NCI-H69 (cell line): ENCODE measurements around the gene AKAP8L.
"Not testable (repeated sequence)": the region's sequence is repeated elsewhere in the genome, so short reads cannot be mapped to it uniquely, and the experiment has no call there.

Experiments used
- DNase-seq: peaks from one replicate; lab custom pipeline; 2025; lab: John Stamatoyannopoulos, UW

Gene AKAP8L

GRCh38 chr19:15379083-15379998 lies 39.4 kb downstream of the AKAP8L start, which contains the start of gene AKAP8:
TSS of gene AKAP8 (minus strand) at chr19:15379787. CDS start at chr19:15379731, 56 bp downstream.
- peak; percentile 99 for DNase-seq

- peak; percentile 61 for DNase-seq
Measured at GRCh38 chr19:15378534-15379082, 40.2 kb downstream of the AKAP8L start.

GRCh38 chr19:15374796-15375440 lies 43.9 kb downstream of the AKAP8L start:
- DNase-seq: no peak

GRCh38 chr19:15374105-15374651 lies 44.6 kb downstream of the AKAP8L start:
- no peak for DNase-seq

- DNase-seq: no peak
Measured at GRCh38 chr19:15373644-15374043, 45.1 kb downstream of the AKAP8L start.

- no peak for DNase-seq
Measured at GRCh38 chr19:15372891-15373301, 45.9 kb downstream of the AKAP8L start.

GRCh38 chr19:15372470-15372869 lies 46.3 kb downstream of the AKAP8L start:
- DNase-seq: no peak

GRCh38 chr19:15371786-15372380 lies 46.9 kb downstream of the AKAP8L start:
- DNase-seq: no peak

GRCh38 chr19:15371119-15371518 lies 47.7 kb downstream of the AKAP8L start:
- DNase-seq: no peak

GRCh38 chr19:15369594-15369891 lies 49.2 kb downstream of the AKAP8L start:
- DNase-seq: no peak

- no peak for DNase-seq
Measured at GRCh38 chr19:15368798-15369593, 49.8 kb downstream of the AKAP8L start.

GRCh38 chr19:15368051-15368632 lies 50.6 kb downstream of the AKAP8L start:
- DNase-seq: no peak

GRCh38 chr19:15367439-15367838 lies 51.3 kb downstream of the AKAP8L start:
- DNase-seq: no peak

- DNase-seq: no peak
Measured at GRCh38 chr19:15365264-15365663, 53.5 kb downstream of the AKAP8L start.

- not testable (repeated sequence) for DNase-seq
Measured at GRCh38 chr19:15363791-15364190, 55.0 kb downstream of the AKAP8L start.

- not testable (repeated sequence) for DNase-seq
Measured at GRCh38 chr19:15363048-15363447, 55.7 kb downstream of the AKAP8L start.

- DNase-seq: not testable (repeated sequence)
Measured at GRCh38 chr19:15360015-15360414, 58.8 kb downstream of the AKAP8L start.

GRCh38 chr19:15358918-15359317 lies 59.9 kb downstream of the AKAP8L start:
- no peak for DNase-seq

GRCh38 chr19:15357906-15358305 lies 60.9 kb downstream of the AKAP8L start:
- no peak for DNase-seq

GRCh38 chr19:15354566-15355296 lies 64.1 kb downstream of the AKAP8L start:
- DNase-seq: no peak
